ENCODE data around the gene DHRS4L2. TPM values are rescaled to one million over a fixed set of nuclear protein-coding genes. Genes with fewer than 3 reads are reported as not detected.
"Not testable (repeated sequence)": the region's sequence is repeated elsewhere in the genome, so short reads cannot be mapped to it uniquely, and the experiment has no call there.

Gene DHRS4L2
- total RNA-seq, 2 donors from 2014 or later = 32.5 to 43.8 TPM

DNA sequence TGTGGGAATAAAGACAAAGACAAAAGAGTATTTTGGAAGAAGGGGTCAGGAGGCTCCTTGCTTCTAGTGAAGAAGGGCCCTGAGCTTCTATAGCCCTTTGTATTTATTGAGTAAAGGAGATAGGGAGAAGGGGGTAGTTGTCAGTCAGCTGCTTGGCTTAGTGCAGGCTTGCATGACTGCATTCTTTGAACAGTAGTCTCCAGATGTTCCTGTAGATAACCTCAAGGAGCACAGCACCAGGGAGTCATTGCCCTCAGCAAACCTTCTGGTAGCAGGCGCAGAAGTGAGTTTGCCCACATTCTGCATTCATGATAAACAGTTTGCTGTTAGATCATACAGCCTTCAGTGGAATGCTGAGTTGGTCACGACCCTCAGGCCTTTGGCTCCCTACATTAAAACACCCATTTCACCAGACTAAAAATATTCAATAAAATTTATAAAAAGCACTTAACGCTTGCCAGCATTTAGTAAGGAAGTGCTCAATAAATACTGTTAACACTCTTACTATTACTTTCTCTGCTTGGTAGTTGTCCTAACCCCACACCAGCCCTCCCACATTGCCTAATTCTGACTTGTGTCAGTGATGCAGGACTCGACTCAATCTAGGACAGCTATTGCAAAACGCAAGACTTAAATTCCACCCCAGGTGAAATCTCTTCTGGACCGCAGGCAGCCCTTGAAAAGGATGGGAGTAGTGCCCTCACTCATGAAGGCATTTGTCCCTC, 38.2 kb upstream of the DHRS4L2 start:
- H3K9ac ChIP-seq (ENCODE audit: low read depth in 2 of 2, low read length in 2 of 2) = no peak overlapping the region
- intact Hi-C loops (cut with DNase I) = no loop called here

DNA sequence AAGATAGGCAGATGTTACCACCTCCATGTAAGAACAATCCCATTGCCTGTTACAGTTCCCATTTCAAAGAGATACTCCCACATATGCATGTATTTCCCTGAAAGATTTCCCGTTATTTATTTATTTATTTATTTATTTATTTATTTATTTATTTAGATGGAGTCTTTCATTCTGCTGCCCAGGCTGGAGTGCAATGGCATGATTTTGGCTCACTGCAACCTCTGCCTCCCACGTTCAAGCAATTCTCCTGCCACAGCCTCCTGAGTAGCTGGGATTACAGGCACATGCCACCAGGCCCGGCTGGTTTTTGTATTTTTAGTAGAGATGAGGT, 37.6 kb upstream of the DHRS4L2 start:
- H3K27me3 ChIP-seq; DNase-seq; H3K27ac ChIP-seq; H3K36me3 ChIP-seq; H3K9ac ChIP-seq (ENCODE audit: low read depth in 2 of 2, low read length in 2 of 2); intact Hi-C loops (cut with DNase I); H3K4me3 ChIP-seq; H3K4me1 ChIP-seq; H3K9me3 ChIP-seq: not testable (repeated sequence)

More for the DNA sequence above, 38.2 kb upstream of the DHRS4L2 start:
- TF ChIP-seq, protein P1, sequence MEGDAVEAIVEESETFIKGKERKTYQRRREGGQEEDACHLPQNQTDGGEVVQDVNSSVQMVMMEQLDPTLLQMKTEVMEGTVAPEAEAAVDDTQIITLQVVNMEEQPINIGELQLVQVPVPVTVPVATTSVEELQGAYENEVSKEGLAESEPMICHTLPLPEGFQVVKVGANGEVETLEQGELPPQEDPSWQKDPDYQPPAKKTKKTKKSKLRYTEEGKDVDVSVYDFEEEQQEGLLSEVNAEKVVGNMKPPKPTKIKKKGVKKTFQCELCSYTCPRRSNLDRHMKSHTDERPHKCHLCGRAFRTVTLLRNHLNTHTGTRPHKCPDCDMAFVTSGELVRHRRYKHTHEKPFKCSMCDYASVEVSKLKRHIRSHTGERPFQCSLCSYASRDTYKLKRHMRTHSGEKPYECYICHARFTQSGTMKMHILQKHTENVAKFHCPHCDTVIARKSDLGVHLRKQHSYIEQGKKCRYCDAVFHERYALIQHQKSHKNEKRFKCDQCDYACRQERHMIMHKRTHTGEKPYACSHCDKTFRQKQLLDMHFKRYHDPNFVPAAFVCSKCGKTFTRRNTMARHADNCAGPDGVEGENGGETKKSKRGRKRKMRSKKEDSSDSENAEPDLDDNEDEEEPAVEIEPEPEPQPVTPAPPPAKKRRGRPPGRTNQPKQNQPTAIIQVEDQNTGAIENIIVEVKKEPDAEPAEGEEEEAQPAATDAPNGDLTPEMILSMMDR (IDR thresholded peaks at IDR 0.05) = no peak
- Histone ChIP-seq H3K36me3 (no peaks in the 10 kb centered on the region), H3K4me1 (no peaks in the 10 kb centered on the region), H3K9me3 (no peaks in the 10 kb centered on the region), H3K27ac (no peak overlapping the region), H3K4me3 (no peak overlapping the region), H3K27me3 (no peaks in the 10 kb centered on the region)
- DNase-seq = no peak

DNA sequence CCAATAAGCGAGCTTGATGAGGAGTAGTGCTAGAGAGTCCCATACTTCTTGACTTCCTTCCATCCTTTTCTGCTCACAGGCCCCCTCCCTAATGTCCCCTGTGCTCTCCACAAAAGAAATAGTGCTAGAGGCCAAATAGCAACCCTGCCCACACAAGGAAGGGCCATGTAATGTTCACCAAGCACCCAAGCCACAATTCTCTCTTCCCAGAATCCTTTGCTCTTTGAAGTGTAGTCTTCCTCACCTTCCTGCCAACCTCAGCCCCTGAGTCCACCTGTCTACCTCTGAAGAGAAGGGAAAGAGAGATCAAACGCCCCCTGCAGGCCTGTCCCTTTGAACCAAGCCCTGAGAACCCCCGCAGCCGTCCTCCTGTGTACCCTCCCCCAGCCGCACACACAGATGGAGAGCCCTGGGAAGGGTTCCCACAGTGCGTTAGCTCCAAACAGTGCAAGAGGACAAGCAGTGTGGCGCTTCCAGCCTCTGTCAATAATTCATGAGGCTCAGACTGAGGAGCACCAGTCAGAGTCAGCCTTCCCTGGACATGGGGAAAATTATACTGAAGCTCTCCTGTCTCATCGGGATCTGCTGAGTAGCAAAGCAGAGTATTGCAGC, 37.0 kb upstream of the DHRS4L2 start:
- no peaks in the 10 kb centered on the region for H3K9me3 ChIP-seq
- H3K4me1 ChIP-seq = no peaks in the 10 kb centered on the region
- TF ChIP-seq, protein P1 (IDR thresholded peaks at IDR 0.05) = no peak
- intact Hi-C loops (cut with DNase I) = no loop called here
- no peaks in the 10 kb centered on the region for H3K27me3 ChIP-seq
- no peak for DNase-seq
- H3K27ac ChIP-seq = no peak overlapping the region
- H3K4me3 ChIP-seq = no peak overlapping the region
- no peaks in the 10 kb centered on the region for H3K36me3 ChIP-seq
- no peak overlapping the region for H3K9ac ChIP-seq (ENCODE audit: low read depth in 2 of 2, low read length in 2 of 2)

DNA sequence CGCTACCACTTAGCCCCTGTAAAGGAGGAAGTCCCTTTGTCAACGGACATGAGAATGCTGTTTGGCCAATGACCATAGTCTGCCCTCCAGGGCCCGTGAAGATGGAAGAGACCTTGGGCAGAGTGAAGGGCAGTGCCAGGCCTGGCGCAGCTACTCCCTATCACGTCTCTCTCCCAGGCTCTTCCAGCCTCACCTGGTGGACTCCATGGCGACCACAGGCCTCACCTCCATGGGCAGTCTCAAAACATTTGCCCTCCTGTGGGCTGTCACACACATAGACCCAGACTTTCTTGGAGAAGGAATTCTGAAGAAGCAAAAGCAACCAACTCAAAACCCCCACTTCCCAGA, 35.6 kb upstream of the DHRS4L2 start:
- peak overlapping the region; percentile 85 to 92 for H3K9ac ChIP-seq (ENCODE audit: low read depth in 2 of 2, low read length in 2 of 2)
- H3K4me3 ChIP-seq = peak overlapping the region; percentile 79
- intact Hi-C loops (cut with DNase I); H3K4me1 ChIP-seq; H3K9me3 ChIP-seq; H3K27me3 ChIP-seq; H3K36me3 ChIP-seq: not testable (repeated sequence)
- H3K27ac ChIP-seq = peak overlapping the region; percentile 81
- peak; percentile 26 for DNase-seq

DNA sequence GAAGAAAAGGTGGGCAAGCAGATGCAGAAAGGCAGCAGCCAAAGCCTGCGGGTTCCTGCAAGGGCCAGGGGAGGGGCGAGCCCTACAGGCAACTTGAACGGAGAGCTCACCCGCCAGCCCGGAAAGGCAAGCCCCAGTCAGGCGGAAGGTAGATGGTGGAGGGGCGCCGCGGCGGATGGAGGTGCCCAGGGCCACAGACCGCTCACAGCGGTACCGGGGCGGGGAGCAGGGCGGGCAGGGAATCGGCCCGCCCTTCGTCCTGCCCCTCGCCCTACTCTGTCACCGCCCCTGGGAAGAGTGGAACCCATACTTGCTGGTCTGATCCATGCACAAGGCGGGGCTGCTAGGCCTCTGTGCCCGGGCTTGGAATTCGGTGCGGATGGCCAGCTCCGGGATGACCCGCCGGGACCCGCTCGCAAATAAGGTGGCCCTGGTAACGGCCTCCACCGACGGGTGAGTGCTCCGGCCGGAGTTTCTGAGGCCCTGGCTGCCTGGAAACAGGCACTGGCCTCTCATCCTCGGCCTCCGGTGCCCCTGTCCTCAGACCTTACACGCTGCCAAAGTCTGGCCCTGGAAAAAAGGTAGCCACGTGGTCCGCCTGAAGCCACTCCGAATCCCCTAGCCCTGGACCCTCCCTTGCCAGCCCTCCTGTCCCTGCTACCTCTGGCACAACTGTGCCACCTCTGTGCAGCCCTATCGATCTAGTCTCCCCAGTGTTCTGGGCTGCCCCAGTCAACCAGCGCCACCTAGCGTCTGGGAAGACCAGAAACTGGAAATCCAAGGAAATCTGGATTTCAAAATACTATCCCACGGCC, 35.1 kb upstream of the DHRS4L2 start, which contains the start of gene DHRS4:
Gene DHRS4, plus strand, starts transcription at position 307 of the 815 bp plus-strand sequence. Its CDS starts 19 bp downstream, at position 326.
- Histone ChIP-seq H3K9ac (ENCODE audit: low read depth in 2 of 2, low read length in 2 of 2) (peak within 1 kb of the TSS; percentile 85 to 92), H3K9me3 (no peaks in the 10 kb centered on the region), H3K27me3 (no peaks in the 10 kb centered on the region), H3K27ac (peak within 1 kb of the TSS; percentile 81), H3K4me1 (no peaks in the 10 kb centered on the region), H3K4me3 (peak within 1 kb of the TSS; percentile 79), H3K36me3 (no peaks in the 10 kb centered on the region)
- peak; percentile 91 for DNase-seq
- intact Hi-C loops (cut with DNase I) = no loop called here
- TF ChIP-seq, protein P1 (IDR thresholded peaks at IDR 0.05) = peak; percentile 94

DNA sequence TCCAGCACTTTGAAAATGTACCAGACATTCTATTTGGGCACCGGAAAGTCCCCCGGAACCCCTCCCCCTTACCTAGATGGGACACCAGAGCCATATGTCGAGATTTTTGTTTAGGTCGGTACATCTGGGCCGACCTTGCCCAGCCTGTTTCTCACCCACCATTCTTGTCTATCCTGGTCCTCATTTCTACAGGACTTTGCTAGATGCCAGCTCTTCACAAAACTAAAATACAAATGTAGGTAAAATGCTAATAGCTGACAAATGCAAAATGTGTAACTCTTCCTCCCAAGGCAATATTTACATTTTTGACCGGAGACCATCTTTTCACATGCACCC, 34.5 kb upstream of the DHRS4L2 start:
- H3K4me1 ChIP-seq; H3K27me3 ChIP-seq; H3K36me3 ChIP-seq; intact Hi-C loops (cut with DNase I); H3K9me3 ChIP-seq; DNase-seq: not testable (repeated sequence)
- H3K4me3 ChIP-seq = peak overlapping the region; percentile 79
- H3K9ac ChIP-seq (ENCODE audit: low read depth in 2 of 2, low read length in 2 of 2) = peak overlapping the region; percentile 85 to 92
- peak overlapping the region; percentile 81 for H3K27ac ChIP-seq

DNA sequence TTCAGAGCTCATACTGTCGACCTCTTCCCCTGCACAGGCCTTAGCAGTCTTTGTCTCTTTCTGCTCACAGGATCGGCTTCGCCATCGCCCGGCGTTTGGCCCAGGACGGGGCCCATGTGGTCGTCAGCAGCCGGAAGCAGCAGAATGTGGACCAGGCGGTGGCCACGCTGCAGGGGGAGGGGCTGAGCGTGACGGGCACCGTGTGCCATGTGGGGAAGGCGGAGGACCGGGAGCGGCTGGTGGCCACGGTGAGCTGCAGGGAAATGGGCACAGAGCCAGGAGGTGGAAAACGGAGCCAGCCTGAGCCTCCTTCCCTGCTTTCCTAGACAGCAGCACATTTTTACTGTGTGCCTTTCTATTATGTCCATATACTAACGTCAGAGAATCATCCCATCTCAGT, 33.8 kb upstream of the DHRS4L2 start:
- Histone ChIP-seq H3K4me3 (peak overlapping the region; percentile 79), H3K9ac (ENCODE audit: low read depth in 2 of 2, low read length in 2 of 2) (peak overlapping the region in 1 of 2 donors; percentile 12)
- intact Hi-C loops (cut with DNase I); H3K4me1 ChIP-seq; H3K9me3 ChIP-seq; H3K27ac ChIP-seq; H3K36me3 ChIP-seq; H3K27me3 ChIP-seq: not testable (repeated sequence)
- peak; percentile 67 for DNase-seq

DNA sequence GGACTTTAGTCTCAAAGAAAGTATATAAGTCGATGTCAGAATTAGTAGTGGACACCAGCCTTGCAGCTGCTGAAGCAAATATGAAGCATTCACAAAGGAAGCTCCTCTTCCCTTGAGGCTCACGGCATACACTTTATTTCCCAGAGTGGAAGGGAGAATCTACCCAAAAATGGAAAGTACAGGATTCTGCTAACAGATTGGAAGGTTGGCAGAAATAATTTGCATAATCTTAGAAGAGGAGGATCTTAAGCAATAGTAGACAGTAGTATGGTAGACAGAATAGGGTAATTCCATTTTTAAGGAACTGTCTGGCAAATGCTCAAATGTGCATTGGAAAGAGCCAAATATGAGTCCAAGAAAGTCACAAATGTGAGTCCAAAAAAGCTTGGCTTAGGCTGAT, 32.9 kb upstream of the DHRS4L2 start:
- H3K27ac ChIP-seq; DNase-seq; H3K36me3 ChIP-seq; H3K4me1 ChIP-seq; H3K9ac ChIP-seq (ENCODE audit: low read depth in 2 of 2, low read length in 2 of 2); H3K27me3 ChIP-seq; intact Hi-C loops (cut with DNase I); H3K4me3 ChIP-seq; H3K9me3 ChIP-seq: not testable (repeated sequence)

DNA sequence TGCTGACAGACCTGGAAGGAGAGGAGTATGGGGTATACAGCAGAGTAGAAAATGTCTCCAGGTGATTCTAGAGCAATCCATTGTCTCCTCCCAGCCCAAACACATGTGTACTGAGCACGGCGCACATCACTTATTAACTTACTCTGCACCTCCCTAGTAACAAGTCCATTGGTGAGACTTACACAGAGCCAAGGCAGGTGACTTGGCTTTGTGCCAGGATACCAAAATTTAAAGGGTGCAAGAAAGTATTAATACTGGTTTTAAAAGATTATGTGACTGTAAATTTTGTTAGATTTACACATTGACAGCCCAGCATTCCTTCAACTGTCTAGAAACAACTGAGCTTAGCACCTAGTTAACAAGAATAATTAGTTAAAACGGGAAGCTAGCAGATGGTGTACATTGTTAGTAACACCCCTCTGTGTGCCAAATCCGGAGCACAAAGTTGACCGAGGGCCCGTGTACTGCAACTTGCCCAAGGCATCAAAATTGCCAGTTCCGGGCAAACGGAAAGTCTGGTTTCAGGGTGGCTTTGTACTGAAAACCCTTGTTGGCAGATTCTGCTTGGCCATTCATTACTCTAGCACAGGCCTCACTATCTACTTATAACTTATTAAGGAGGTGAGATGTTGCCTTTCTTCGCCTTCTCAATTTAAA, 30.7 kb upstream of the DHRS4L2 start:
- H3K36me3 ChIP-seq; H3K27me3 ChIP-seq; DNase-seq; H3K27ac ChIP-seq; H3K9me3 ChIP-seq; intact Hi-C loops (cut with DNase I); H3K4me3 ChIP-seq; H3K4me1 ChIP-seq; H3K9ac ChIP-seq (ENCODE audit: low read depth in 2 of 2, low read length in 2 of 2): not testable (repeated sequence)

DNA sequence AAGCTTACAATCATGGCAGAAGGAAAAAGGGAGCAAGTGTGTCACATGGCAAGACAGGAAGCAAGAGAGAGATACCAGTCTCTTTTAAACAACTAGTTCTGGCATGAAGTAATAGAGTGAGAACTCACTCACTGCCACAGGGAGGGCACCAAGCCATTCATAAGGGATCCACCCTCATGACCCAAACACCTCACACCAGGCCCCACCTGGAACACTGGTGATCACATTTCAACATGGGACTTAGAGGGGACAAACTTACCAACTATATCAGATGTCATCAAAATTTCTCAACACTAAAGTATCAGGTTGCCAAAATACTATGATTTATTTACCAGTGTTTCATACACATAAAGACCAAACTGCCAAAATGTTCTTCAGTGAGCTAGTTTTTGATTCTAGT, 27.8 kb upstream of the DHRS4L2 start:
- H3K9ac ChIP-seq (ENCODE audit: low read depth in 2 of 2, low read length in 2 of 2); H3K27me3 ChIP-seq; H3K27ac ChIP-seq; H3K9me3 ChIP-seq; H3K36me3 ChIP-seq; DNase-seq; H3K4me1 ChIP-seq; intact Hi-C loops (cut with DNase I); H3K4me3 ChIP-seq: not testable (repeated sequence)

Measured in colonic mucosa (tissue), 4 donors.